IPS-NIHi7 (cell line): ENCODE results near the gene SFXN5.
"Not testable (repeated sequence)": the region's sequence is repeated elsewhere in the genome, so short reads cannot be mapped to it uniquely, and the experiment has no call there.

Experiments used
- DNase-seq: peaks from one replicate; pipeline ENCODE4 v3.0.0; 2012; ENCODE audit warnings: mixed read lengths; ENCODE audit errors: extremely low spot score

Gene SFXN5

GRCh38 chr2:73071360-73072128 lies at the start of gene SFXN5:
Gene SFXN5 (minus strand): TSS chr2:73071712. CDS start chr2:73071705, 7 bp downstream.
- peak; percentile 99 for DNase-seq

- DNase-seq, result not testable (repeated sequence)
Measured at GRCh38 chr2:73119611-73120239, 48.2 kb upstream of the SFXN5 start.

GRCh38 chr2:73117441-73117840 lies 45.9 kb upstream of the SFXN5 start:
- no peak for DNase-seq

GRCh38 chr2:73116182-73116960 lies 44.9 kb upstream of the SFXN5 start:
- no peak for DNase-seq

GRCh38 chr2:73114273-73114867 lies 42.9 kb upstream of the SFXN5 start:
- DNase-seq, result no peak

- peak; percentile 91 for DNase-seq
Measured at GRCh38 chr2:73112913-73113854, 41.7 kb upstream of the SFXN5 start, which contains the start of gene RAB11FIP5. Gene RAB11FIP5 (minus strand): TSS chr2:73112948. CDS start chr2:73112777, 171 bp downstream.

GRCh38 chr2:73112026-73112912 lies 40.8 kb upstream of the SFXN5 start:
- peak; percentile 43 for DNase-seq

GRCh38 chr2:73111073-73112025 lies 39.8 kb upstream of the SFXN5 start:
- DNase-seq, result peak; percentile 69

GRCh38 chr2:73110168-73111072 lies 38.9 kb upstream of the SFXN5 start:
- DNase-seq, result no peak

GRCh38 chr2:73109431-73110167 lies 38.1 kb upstream of the SFXN5 start:
- no peak for DNase-seq

GRCh38 chr2:73107211-73107926 lies 35.9 kb upstream of the SFXN5 start:
- no peak for DNase-seq

- no peak for DNase-seq
Measured at GRCh38 chr2:73106791-73107190, 35.3 kb upstream of the SFXN5 start.

GRCh38 chr2:73105511-73105971 lies 34.0 kb upstream of the SFXN5 start:
- no peak for DNase-seq

GRCh38 chr2:73104933-73105332 lies 33.4 kb upstream of the SFXN5 start:
- no peak for DNase-seq

GRCh38 chr2:73103018-73103542 lies 31.6 kb upstream of the SFXN5 start:
- DNase-seq, result no peak
